ENCODE measurements around the gene ANKS1B.

The ANKS1B gene

DNA sequence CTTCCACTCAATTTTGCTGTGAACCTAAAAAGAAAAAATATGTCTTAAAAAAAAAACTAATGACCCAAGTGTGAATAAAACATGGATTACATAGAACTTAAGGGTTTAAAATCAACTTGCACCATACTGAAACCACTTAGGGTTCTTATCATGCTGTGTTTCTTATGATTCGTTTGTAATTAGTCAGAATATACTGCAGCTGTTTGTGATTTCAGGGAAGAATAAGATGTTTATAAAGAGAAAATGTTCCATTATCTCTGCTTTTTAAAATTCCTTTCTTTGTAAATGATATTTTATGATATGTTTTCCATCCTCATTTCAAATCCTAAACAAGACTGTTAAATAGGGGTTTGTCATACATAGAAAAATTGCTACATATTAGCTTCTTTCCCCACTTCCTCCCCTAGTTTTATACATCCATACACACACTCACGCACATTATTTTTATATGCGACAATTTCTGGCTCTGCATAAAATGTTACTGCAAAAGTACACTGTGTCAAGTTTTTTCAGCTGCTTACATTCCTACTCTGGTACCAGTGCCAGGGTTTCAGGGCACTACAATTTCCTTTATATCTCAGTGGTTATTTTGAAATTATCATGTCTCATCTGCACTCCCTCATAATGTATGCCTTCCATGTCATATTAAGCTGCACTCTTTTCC is 612.3 kb downstream of the ANKS1B start:
- Histone ChIP-seq H3K9me2 (ENCODE audit: low read depth, low read length) (no peaks in the 10 kb centered on the region), H3K27ac (ENCODE audit: low read depth, low read length, poor library complexity, severe bottlenecking) (no peak overlapping the region), H3K4me3 (ENCODE audit: low read depth, low read length, poor library complexity, severe bottlenecking) (no peak overlapping the region), H3K36me3 (ENCODE audit: insufficient read depth, low read length) (no peaks in the 10 kb centered on the region), H2AFZ (ENCODE audit: low read length) (no peak overlapping the region), H3K4me2 (ENCODE audit: low read length) (no peak overlapping the region), H3K79me2 (ENCODE audit: insufficient read depth, low read length) (no peaks in the 10 kb centered on the region), H3K4me1 (ENCODE audit: insufficient read depth, low read length, severe bottlenecking) (no peaks in the 10 kb centered on the region), H3F3A (ENCODE audit: insufficient read depth, low read length) (no peaks in the 10 kb centered on the region), H3K9me3 (ENCODE audit: low read length) (no peaks in the 10 kb centered on the region), H3K9ac (ENCODE audit: low read length) (no peak overlapping the region), H4K20me1 (ENCODE audit: insufficient read depth, low read length) (no peaks in the 10 kb centered on the region), H3K27me3 (ENCODE audit: insufficient read depth, low read length) (no peaks in the 10 kb centered on the region)
- TF ChIP-seq, protein P1, sequence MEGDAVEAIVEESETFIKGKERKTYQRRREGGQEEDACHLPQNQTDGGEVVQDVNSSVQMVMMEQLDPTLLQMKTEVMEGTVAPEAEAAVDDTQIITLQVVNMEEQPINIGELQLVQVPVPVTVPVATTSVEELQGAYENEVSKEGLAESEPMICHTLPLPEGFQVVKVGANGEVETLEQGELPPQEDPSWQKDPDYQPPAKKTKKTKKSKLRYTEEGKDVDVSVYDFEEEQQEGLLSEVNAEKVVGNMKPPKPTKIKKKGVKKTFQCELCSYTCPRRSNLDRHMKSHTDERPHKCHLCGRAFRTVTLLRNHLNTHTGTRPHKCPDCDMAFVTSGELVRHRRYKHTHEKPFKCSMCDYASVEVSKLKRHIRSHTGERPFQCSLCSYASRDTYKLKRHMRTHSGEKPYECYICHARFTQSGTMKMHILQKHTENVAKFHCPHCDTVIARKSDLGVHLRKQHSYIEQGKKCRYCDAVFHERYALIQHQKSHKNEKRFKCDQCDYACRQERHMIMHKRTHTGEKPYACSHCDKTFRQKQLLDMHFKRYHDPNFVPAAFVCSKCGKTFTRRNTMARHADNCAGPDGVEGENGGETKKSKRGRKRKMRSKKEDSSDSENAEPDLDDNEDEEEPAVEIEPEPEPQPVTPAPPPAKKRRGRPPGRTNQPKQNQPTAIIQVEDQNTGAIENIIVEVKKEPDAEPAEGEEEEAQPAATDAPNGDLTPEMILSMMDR (IDR thresholded peaks at IDR 0.05; ENCODE audit: low read length): no peak
- no peak for TF ChIP-seq EZH2 (IDR thresholded peaks at IDR 0.05; ENCODE audit: borderline replicate concordance, low read length)

DNA sequence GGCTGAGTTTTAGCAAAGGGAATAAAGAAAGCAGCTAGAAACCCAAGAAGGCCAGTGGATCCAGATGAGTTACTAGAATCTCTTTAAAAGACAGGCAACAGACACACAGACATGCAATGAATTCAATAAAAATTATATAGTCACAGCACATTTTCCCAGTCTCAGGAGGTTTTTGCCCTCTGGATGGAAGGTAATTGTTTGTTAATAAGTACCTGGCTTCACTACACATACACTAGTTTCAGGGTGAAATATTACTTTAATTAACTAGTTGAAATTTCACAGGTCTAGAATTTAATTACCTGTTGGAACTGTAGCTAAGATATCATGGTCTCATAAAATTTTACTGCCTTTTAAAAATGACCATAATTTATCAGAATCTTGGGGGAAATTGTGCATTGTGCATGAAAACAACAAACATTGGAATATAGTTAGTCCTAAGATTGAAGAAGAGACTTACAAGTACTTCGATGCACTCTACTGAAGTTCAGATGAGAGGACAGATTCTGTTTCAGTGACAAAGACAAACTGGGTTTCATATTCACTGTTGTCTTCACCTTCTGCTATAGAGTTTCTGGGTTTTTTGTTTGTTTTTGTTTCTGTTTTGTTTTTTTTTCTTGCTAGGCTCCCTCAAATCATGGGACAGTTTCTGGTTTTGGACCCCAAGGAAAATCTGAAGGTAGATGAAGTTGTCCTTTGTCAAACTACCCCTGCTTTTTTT is 614.2 kb downstream of the ANKS1B start:
- Histone ChIP-seq H3K4me2 (ENCODE audit: low read length) (no peak overlapping the region), H3K4me3 (ENCODE audit: low read depth, low read length, poor library complexity, severe bottlenecking) (no peak overlapping the region), H3K36me3 (ENCODE audit: insufficient read depth, low read length) (no peaks in the 10 kb centered on the region), H3K4me1 (ENCODE audit: insufficient read depth, low read length, severe bottlenecking) (no peaks in the 10 kb centered on the region), H2AFZ (ENCODE audit: low read length) (no peak overlapping the region), H3K27me3 (ENCODE audit: insufficient read depth, low read length) (no peaks in the 10 kb centered on the region), H3K79me2 (ENCODE audit: insufficient read depth, low read length) (no peaks in the 10 kb centered on the region), H3K9me2 (ENCODE audit: low read depth, low read length) (no peaks in the 10 kb centered on the region), H3F3A (ENCODE audit: insufficient read depth, low read length) (no peaks in the 10 kb centered on the region), H3K27ac (ENCODE audit: low read depth, low read length, poor library complexity, severe bottlenecking) (no peak overlapping the region), H3K9ac (ENCODE audit: low read length) (no peak overlapping the region), H4K20me1 (ENCODE audit: insufficient read depth, low read length) (no peaks in the 10 kb centered on the region), H3K9me3 (ENCODE audit: low read length) (no peaks in the 10 kb centered on the region)
- TF ChIP-seq, protein P1 (IDR thresholded peaks at IDR 0.05; ENCODE audit: low read length): no peak
- no peak for TF ChIP-seq EZH2 (IDR thresholded peaks at IDR 0.05; ENCODE audit: borderline replicate concordance, low read length)

DNA sequence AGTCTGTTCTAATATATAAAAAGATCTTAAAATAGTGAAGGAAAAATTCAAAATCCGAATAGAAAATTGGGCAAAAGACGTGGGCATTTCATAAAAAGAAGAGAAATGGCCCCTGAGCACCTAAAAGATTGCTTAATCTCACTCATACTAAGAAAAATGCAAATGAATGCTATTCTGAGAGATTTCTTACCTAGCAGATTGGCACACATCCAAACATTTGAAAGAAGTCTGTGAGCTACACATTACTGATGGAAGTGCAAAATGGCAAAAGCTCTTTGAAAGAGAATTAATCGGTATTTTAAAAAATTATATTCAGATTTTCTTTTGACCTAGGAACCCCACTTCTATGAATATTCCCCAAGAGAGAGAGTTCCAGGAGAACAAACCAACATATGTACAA is 617.6 kb downstream of the ANKS1B start:
- Histone ChIP-seq H3F3A (ENCODE audit: insufficient read depth, low read length) (no peaks in the 10 kb centered on the region), H3K4me1 (ENCODE audit: insufficient read depth, low read length, severe bottlenecking) (no peaks in the 10 kb centered on the region), H4K20me1 (ENCODE audit: insufficient read depth, low read length) (no peaks in the 10 kb centered on the region), H2AFZ (ENCODE audit: low read length) (no peak overlapping the region), H3K27ac (ENCODE audit: low read depth, low read length, poor library complexity, severe bottlenecking) (no peak overlapping the region), H3K9ac (ENCODE audit: low read length) (no peak overlapping the region), H3K9me2 (ENCODE audit: low read depth, low read length) (no peaks in the 10 kb centered on the region), H3K4me3 (ENCODE audit: low read depth, low read length, poor library complexity, severe bottlenecking) (no peak overlapping the region), H3K36me3 (ENCODE audit: insufficient read depth, low read length) (no peaks in the 10 kb centered on the region), H3K27me3 (ENCODE audit: insufficient read depth, low read length) (no peaks in the 10 kb centered on the region), H3K79me2 (ENCODE audit: insufficient read depth, low read length) (no peaks in the 10 kb centered on the region), H3K4me2 (ENCODE audit: low read length) (no peak overlapping the region), H3K9me3 (ENCODE audit: low read length) (no peaks in the 10 kb centered on the region)
- TF ChIP-seq, protein P1 (IDR thresholded peaks at IDR 0.05; ENCODE audit: low read length): no peak
- no peak for TF ChIP-seq EZH2 (IDR thresholded peaks at IDR 0.05; ENCODE audit: borderline replicate concordance, low read length)

Measured in OCI-LY1 (cell line).